NCI-H1436 (cell line): ENCODE measurements around the gene CCDC88C.
A peak's percentile ranks its signal among the peaks of the same experiment; 100 is the strongest.

Experiments used
- DNase-seq: peaks from one replicate; lab custom pipeline; 2025; lab: John Stamatoyannopoulos, UW

Gene CCDC88C

DNA sequence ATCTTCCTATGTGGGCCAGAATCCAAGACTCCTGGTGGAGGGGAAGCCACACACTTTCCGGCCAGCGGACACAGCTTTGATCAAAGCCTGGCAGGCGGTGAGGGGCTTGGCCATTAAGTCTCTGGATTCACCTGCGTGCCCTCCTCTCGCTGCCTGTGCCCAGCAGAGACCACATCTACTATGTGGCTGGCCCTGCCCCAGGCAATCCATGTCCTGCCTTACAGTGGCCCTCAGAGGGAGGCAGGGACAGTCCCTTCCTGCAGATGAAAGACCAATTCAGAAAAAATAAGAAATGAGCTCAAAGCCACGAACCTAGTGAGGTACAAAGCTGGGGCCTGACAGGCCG is 90.4 kb downstream of the CCDC88C start:
- no peak for DNase-seq

DNA sequence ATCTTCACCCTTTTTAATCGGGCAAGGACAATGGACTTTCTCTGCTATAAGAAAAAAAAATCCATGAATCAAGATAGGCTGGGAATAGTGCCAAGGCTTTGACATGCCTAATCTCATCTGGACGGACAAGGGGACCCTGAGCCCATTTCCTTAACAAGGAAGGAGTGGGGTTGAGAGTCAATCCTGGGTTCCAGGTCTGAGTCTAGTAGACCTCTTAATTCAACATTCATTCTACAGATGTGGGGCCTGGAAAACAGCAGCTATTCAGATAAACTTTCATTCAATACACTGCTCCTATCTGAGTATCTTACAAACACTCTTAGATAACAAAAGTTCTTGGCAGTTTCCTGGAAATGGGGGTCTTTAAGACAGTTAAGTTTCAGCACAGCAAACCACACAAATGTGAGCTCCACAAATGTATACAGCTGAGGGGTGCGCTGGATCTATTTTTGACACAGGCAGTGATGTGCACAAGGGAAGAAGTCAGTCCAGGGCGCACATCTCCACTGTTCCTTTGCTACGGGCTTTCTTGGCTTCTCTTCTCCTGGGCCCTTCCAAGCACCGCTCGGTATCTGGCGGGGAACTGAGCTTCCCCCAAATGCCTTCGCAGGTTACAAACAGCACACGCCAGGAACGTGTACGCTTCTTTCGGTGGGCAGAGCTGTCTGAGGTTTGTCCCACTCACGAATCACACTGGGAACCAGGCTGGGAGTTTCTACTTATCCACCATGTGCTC is 90.9 kb downstream of the CCDC88C start:
- no peak for DNase-seq

DNA sequence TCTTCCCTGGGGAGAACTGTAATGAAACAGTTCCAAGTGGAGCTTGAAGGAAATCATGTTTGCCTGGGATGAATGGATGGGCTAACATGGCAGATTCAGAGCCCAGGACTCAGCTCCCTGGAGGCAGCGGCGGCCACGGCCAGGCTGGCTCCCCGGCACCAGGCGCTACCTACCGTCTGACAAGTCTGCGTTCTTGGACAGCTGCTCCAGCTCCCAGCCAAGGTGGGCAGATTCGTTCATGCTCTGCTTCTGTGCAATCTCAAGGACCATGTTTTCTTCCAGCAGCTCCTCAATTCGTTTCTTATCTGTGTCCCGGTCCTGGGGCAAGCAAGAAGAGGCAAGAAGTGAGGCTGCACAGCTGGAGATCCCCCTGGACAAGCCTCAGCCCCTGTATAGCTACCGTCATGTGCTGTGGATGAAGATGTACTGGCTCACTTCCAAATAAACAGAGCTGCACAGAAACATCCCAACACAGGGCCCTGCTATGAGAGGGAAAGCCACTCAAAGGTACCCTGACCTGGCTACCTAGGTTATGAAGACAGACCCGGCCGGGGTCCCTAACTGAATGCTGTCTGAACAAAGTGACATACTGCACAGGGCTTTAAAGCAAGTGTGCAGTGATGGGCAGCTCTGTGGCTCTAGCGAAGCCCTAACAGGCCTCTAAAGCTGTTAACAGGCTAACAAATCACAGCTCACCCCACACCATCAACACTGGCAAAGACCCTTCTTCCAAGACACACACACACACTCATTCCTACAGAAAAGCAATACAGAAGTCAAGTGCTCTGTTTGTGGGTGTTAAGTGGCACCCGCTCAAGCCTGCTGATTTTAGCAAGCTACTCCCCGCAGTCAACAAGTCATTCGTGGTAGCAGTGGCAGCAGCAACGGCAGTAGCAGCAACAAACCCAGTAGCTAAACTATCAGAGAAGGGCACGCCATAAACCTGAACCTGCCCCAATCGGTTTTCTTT is 92.7 kb downstream of the CCDC88C start:
- no peak for DNase-seq

DNA sequence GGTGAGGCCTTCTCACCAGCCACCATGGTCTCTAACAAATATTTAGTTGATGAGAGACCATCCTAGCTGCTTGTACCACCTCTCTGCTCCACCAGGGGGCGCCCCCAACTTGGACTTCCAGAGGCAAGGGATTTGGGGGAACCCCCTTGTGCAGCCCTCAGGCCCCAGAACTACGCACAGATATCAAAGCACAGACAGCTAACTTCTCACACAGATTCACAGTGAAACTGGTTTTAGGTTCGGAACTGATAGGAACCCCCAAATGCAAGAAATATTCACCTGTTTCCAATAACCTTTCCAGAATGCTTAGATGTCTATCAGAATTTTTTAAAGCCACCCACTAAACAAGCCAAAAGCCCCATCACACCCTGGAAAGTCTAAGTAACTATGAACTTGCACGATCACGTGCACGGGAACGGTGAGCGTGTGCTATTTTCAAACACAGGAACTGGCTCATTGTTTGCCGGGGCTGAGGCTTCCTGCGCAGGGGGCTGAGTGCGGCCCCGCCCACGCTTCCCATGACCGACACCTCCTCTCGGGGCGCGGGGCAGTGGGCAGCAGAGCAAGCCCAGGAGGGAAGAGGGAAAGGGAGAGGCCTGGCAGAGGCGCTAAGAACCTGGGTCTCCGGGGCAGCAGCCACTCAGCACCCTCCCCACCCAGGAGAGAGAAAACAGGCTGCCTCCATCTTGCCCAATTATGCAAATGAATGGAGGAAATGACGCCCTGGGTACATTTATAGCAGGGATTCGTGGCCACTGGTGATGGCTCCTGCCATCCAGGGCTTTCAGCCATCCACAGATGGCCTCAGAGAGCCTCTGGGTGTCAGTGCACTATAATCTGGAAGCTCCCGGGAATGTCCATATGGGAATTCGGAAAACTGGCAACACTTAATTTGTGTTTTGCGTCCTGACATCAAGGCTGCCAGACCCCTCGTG is 93.7 kb downstream of the CCDC88C start:
- DNase-seq: peak; percentile 70

DNA sequence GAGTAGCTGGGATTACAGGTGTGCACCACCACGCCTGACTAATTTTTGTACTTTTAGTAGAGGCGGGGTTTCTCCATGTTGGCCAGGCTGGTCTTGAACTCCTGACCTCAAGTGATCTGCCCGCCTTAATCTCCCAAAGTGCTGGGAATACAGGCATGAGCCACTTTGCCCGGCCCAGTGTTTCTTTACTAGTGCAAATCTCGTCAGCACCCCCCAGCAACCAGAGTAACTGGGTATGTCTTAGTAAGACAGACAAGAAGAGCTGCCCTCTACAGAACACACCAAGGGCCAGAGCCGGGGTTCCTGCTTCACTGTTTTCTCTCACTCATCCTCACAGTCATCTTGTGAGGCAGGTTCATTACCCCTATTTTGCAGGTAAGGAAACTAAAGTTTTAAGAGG is 94.6 kb downstream of the CCDC88C start:
- no peak for DNase-seq

DNA sequence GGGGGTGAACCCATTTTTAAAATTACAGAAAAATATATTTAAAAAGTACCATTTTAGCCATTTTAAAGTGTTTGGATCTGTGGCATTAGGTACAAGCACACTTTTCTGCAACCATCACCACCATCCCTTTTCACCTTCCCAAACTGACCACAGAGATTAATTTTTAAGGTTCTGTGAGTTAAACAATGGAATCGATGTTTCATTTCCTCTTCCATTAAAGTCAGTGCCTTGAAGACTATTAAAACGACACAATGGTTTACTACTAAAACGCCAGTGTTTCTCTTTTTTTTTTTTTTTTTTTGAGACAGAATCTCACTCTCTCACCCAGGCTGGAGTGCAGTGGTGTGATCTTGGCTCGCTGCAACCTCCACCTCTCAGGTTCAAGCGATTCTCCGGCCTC is 95.0 kb downstream of the CCDC88C start:
- no peak for DNase-seq

DNA sequence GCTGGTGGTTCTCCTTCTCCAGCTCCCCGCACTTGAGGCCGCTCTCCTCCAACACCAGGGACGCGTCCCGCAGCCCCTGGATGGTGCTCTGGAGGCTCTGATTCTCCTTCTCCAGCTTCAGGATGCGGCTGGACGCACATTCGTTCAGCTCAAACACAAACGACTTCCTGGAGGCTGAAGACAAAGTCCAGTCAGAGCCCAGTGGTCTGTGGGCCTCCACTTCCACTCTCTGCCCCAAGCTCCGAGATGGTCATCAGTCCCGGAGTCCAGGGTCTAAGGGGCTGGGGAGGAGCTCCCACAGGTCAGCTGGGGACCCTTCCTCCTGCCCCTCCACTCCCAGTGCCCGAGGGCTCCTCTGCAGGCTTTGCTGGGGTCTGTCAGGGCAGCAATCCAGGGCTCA is 96.5 kb downstream of the CCDC88C start:
- no peak for DNase-seq

DNA sequence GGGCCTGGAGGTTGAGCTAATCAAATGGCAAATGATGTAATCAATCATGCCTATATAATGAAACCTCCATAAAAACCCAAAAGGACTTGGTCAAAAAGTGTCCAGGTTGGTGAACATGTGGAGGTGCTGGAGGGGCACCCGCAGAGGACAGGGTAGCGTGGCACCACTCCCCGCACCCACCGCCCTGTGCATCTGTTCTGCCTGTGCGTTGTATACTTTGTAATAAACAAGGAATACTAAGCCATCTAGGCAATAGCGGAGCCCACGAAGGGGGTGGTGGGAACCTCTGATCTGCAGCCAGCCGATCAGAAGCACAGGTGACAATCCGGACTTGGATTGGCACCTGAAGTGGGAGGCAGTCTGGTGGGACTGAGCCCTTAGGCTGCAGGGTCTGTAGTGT is 97.4 kb downstream of the CCDC88C start:
- no peak for DNase-seq

DNA sequence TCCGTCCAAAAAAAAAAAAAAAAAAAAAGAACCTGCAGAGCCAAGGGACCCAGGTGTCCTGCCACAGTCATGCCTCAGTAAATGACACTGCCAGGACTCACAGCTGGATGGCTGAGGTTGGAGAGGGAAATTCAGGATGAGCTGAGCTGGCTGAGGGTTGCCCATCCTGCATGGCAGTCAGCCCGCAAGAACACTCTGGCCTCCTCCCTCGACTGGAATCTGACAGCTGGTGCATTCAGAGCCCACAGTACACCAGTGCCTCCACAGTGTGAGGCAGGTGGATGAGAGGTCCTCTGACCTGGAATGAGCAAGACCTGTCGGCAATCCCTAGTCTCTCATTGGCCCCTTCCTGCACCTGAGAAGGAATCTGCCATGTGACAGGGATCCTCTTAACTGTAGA is 98.7 kb downstream of the CCDC88C start:
- DNase-seq: no peak

DNA sequence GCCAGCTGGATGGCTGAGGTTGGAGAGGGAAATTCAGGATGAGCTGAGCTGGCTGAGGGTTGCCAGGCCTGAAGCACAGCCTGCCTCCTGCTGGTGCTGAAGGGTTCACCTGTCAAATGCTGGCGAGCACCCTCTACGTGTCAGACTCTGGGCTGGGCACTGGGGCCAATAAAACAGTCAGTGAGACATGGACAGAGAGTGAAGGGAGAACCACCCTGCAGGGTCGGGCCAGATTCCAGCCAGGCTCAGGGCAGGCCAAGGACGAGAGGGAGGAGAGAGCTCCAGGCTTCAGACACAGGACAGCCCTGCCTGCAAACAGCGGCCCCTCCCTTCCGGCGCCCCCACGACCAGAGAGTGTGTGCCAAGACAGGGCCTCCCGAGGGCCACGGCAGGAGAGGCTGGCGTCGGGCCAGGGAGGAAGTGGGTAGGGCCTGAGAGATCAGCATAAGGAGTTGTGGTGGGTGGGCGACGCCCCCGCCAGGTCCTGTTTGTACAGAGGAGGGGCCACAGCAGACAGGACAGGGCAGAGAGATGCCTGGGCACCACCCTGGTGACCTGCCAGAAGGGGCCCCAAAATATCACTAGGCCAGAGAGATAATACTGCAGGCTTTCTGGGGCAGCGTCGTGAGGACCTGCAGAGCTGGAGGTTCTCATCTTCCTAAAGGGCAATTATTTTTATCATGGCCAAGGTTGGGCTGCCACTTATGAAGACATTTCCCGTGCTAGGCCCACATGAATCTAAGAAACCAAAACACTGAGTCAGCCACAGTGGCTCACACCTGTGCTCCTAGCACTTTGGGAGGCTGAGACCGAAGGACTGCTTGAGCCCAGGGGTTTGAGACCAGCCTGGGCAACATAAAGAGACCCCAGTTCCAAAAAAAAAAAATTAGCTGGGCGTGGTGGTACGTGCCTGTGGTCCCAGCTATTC is 100.0 kb downstream of the CCDC88C start:
- DNase-seq: no peak

DNA sequence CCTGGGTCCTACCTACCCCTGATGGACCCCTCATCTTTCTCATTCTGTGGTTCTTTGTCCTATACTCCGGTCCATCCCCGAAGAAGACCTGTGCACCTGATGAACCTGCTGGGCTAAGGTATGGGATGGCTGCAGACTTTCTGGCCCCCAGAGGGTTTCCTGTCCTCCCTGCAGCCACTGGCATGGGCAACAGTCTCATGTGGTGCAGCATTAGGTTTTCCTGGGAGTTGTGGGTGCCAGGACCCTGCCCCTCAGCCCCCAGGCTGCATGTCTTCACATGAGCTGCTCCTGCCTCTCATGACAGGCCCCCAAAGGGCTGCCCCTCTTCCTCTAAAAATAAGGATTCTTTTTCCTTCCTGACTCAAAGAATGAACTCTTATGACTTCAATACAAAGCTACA is 100.9 kb downstream of the CCDC88C start:
- no peak for DNase-seq

DNA sequence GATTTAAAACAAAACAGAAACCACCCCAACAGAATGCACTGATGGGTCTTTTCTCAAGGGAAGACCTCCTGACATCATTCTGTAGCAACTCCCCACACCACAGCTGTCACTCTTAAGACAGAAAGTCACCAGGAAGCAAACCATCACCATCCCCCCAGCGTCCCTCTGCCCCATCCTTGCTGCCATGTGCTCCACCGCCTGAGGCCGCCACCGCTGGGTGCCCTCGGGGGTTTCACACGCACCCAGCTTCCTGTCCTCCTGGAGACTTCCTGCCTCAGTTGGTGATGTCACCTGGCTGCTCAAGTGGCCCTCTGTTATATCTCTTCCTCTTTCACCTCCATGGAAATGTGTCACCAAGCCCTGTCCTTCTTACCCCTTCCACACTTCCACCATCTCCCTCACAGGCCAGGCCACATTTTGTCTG is 101.8 kb downstream of the CCDC88C start:
- no peak for DNase-seq

DNA sequence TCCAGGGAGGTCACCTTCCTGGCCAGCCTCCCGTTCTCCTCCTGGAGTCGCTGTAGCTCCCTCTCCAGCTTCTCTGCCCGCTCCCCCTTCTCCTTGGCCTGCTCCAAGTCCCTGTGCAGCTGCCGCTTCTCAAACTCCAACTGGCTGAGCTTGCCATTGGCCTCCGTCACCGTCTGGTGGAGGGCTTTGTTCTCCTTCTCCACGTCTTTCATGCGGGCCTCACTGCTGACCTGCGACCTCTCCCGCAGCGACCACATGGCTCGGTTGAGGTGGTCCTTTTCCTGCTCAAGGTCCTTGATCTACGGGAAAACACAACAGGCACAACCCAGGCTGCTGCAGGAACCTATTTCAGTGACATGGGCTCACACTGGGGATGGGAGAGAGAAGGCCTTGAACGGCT is 103.8 kb downstream of the CCDC88C start:
- no peak for DNase-seq

DNA sequence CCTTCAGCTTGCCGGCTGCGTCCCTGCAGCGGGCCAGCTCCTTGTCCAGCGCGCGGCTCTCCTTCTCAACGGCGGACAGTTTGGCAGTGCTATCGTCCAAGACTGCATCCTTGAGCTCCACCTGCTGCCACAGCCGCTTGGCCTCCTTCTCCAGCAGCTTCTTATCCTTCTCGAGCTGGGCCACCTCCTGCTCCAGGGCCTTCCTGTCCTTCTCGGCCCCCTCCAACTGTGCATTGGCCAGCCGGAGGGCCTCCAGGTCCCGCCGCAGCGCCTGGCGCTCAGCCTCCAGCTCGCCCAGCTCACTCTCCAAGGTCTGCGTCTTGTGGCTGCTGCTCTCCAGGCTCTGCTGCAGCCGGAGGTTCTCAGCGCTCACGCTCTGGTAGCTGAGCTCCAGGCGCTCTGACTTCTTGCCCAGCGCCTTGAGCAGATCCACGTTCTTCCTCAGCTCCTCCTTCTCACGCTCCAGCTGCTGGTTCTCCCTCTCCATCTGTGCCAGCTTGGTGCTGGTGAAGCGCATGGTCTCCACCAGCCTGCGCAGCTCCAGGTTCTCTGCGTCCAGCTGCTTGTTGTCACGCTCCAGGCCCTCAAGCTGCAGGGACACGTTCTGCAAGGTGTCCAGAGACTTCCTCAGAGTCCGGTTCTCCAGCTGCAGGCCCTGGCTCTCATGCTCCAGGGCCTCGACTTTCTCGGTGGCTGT is 104.3 kb downstream of the CCDC88C start:
- DNase-seq: no peak

DNA sequence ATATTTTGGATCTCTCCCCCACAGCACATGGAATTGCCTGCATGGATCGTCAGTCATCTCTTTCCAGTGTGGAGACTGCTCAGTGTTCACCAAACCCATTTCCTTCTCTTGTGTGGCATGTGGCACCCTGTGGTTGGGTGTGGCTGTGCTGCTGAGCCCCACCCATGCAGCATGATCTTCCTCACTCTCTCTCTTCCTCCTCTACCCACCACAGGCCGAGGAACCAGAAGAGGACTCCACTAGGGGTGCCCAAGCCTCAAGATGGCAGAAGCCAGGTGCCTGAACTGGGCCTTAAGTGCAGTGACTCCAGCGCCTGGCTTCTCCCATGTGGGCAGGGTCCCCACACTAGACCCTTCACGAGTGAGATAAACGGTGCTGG is 106.3 kb downstream of the CCDC88C start:
- no peak for DNase-seq

DNA sequence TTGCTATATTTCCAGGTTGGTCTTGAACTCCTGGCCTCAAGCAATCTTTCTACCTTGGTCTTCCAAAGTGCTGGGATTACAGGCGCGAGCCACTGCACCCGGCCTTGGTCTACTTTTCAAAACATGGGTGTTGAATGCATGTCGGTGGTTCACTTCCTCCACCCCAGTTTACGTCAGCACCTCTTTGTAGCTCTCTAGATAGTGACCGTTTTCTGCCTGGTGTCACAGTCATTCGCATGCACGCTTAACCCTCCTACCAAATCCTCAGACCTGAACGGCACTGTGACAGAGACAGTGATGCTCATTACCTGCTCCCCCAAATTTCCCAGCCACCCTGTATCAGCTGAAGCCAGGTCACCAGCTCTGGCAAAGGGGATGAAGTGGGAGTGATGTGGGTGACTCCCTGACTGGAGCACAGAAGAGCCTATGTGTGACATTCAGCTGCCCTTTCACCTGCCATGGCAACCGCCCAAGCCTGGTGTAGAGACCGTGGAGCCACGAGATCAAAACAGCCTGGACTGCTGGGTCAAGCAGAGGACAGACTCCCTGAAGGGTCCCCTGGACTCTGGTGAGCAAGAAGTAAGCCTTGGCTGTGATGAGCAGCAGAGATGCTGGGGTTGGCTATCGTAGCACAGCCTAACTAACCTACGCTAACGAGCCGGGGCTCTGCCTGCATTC is 106.9 kb downstream of the CCDC88C start:
- DNase-seq: no peak

DNA sequence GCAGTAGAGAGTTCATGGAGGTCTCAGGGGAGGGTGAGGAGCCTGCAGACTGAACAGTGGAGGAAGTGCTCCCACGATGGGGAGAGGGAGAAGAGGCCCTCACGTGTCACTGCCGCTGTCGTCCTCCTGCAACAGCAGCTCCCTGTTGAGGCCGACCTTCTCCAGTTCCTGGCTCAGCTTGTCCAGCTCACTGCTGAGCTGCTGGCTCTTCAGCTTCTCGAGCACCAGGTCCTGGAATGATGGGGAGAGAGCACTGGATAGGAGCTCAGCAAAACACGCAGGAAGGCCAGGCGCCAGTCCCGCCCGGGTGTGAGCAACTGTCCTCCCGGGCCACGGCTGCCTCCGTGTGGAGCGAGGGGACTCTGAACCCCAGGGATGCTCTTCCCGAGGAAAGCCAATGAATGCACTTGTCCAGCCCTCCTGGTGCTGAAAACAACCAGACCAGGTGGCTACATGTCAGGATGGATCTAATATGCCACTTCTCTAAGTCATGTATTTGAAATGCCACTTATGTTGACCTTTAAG is 107.8 kb downstream of the CCDC88C start:
- no peak for DNase-seq

DNA sequence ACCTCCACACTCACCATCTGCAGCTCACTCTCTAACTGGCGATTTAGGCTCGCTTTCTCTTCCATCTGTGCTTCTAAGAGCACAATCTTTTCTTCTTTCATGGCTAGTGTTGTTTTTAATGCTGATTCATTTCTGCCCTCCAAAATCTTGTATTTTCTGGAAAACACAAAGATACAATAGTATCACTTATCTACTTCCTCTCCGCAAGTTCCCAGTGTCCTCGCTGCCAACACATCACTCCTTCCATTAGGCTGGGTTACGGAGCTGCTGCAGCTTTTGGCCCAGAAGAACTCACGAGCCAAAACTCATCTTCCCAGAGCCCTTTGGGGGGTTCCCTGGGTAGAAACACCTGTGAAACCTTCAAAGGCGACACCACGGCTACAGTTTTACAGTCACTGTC is 109.3 kb downstream of the CCDC88C start:
- DNase-seq: no peak

DNA sequence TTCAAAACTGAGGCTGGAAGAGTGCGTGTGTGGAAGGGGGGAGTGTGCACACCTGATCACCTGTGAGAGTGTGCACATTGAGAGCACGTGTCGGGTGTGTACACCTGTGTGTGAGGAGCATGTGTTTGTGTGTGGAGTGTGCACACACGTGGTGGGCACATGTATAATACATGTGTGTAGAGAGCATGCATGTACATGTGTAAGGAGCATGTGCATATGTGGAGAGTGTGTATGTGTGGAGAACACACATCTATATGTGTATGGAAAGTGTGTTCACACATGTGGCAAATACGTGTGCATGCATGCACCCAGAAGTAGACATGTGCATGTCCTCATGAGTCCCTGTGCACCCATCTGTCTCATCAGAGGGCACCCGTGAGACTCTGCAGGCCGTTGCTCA is 110.0 kb downstream of the CCDC88C start:
- DNase-seq: no peak

DNA sequence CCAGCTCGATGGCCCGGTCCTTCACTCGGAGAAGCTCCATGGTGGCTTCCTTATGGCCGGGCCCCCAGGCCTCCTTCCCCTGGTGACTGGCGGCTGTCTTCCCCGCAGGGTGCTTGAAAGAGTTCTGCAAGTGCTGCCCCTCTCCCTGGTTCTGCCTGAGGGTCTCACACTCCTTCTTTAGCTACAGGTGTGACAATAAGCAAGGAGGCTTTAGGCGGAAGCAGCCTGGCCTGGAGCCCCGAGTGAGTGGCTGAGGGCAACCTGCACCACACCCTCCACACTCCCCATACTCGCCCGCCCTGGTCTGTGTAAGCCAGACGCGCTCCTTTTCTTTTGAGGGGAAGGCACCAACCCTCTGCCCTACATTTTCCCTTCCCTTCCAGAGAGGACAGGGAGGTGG is 110.6 kb downstream of the CCDC88C start:
- DNase-seq: no peak
